K562 (cell line): ENCODE data around the gene FBXW7. TPM values are rescaled to one million over a fixed set of nuclear protein-coding genes. Genes with fewer than 3 reads are reported as not detected.
A peak's percentile ranks its signal among the peaks of the same experiment; 100 is the strongest.

Experiments
- ATAC-seq: fragments of 200-7000 bp; cut with Tn5 transposase; 3 replicates; pipeline ENCODE4 v1.9.1; 2020; ENCODE audit warnings: moderate library complexity
- BruUV-seq: library from RNA; stranded (reverse); fragments of 400-500 nt; replicated peaks from 2 replicates; lab custom pipeline; 2021; lab: Mats Ljungman, UMichigan
- CTCF ChIA-PET: fragments of 300-600 bp; formaldehyde crosslinking; extraction: SDS; loops from one replicate; lab custom pipeline; 2021; ENCODE audit warnings: low intra/inter-chr PET ratio; lab: Yijun Ruan, JAX
- POLR2A ChIA-PET: fragments of 300-600, 350-650 bp; sonication (Branson Sonifier 250); formaldehyde crosslinking; extraction: SDS; loops from one replicate; lab custom pipeline; 2021; ENCODE audit warnings: antibody characterized with exemption, inconsistent platforms; lab: Yijun Ruan, JAX
- DNase-seq, 4 experiments: peaks; one replicate each; pipeline versions ENCODE4 v3.0.0 to v3.0.0-alpha.2; 2011 to 2018; ENCODE audit warnings: low spot score in 3 of 4, mixed read lengths in 3 of 4; ENCODE audit errors: extremely low read depth in 1 of 4
- FAIRE-seq: peaks from 2 replicates; lab custom pipeline; 2011; peaks lifted over from hg19 to GRCh38; lab: Jason Lieb, UNC
- H2AFZ ChIP-seq: 2 replicates; pipeline ENCODE4 v1.6.0; 2011; ENCODE audit warnings: low read depth, low read length, control low read depth, inconsistent platforms
- H3K27ac ChIP-seq: fragments of 200-600 bp; 3 replicates; pipeline ENCODE4 v1.8.0; 2011; ENCODE audit warnings: low read depth, mild to moderate bottlenecking, control low read depth, inconsistent platforms, low read length, moderate library complexity, mixed read lengths; ENCODE audit errors: extremely low read depth
- H3K27me3 ChIP-seq, 2 experiments: fragments of 300-600 bp in 1 of 2; 2 replicates in 1 of 2; 3 replicates in 1 of 2; pipeline versions ENCODE4 v1.6.0 to v1.8.0; 2011; ENCODE audit warnings: inconsistent platforms in 2 of 2, low read length in 2 of 2, mild to moderate bottlenecking in 1 of 2, mixed read lengths in 1 of 2, moderate library complexity in 1 of 2; ENCODE audit not compliant: control insufficient read depth in 2 of 2, insufficient read depth in 2 of 2
- H3K36me3 ChIP-seq: fragments of 300-600 bp; 3 replicates; pipeline ENCODE4 v1.8.0; 2011; ENCODE audit warnings: mild to moderate bottlenecking, low read length, inconsistent platforms; ENCODE audit not compliant: control insufficient read depth, insufficient read depth
- H3K4me1 ChIP-seq, 2 experiments: fragments of 200-600 bp in 1 of 2; replicated peaks in 1 of 2; 2 replicates in 1 of 2; 3 replicates in 1 of 2; pipeline versions ENCODE4 v1.5.1 to v1.8.0; 2011; ENCODE audit warnings: inconsistent platforms in 2 of 2, low read length in 2 of 2, mild to moderate bottlenecking in 1 of 2, mixed read lengths in 1 of 2, moderate library complexity in 1 of 2; ENCODE audit not compliant: control insufficient read depth in 2 of 2, insufficient read depth in 2 of 2
- H3K4me2 ChIP-seq: 2 replicates; pipeline ENCODE4 v1.6.1; 2011; ENCODE audit warnings: low read length, control low read depth, inconsistent platforms, mixed read lengths; ENCODE audit not compliant: insufficient read depth
- H3K4me3 ChIP-seq: fragments of 200-600 bp; sonication (generic), shearing (Covaris generic); 2 replicates; pipeline ENCODE4 v1.5.1; 2016; ENCODE audit warnings: control low read depth, inconsistent platforms
- H3K79me2 ChIP-seq: fragments of 200-600 bp; 3 replicates; pipeline ENCODE4 v1.8.0; 2011; ENCODE audit warnings: low read length, inconsistent platforms; ENCODE audit not compliant: control insufficient read depth, insufficient read depth
- H3K9ac ChIP-seq, 2 experiments: 2 replicates each; pipeline versions ENCODE4 v1.6.0 to v1.6.1; 2011; ENCODE audit warnings: low read depth in 2 of 2, low read length in 2 of 2, control low read depth in 1 of 2, inconsistent platforms in 1 of 2, mild to moderate bottlenecking in 1 of 2, mixed read lengths in 1 of 2; ENCODE audit not compliant: insufficient read depth in 1 of 2
- H3K9me1 ChIP-seq: one replicate; pipeline ENCODE4 v1.6.0; 2011; ENCODE audit warnings: inconsistent platforms, mild to moderate bottlenecking, low read length, moderate library complexity; ENCODE audit not compliant: control insufficient read depth, insufficient read depth
- H3K9me3 ChIP-seq: replicated peaks from 2 replicates; pipeline ENCODE4 v1.5.1; 2011; ENCODE audit warnings: low read depth, low read length, inconsistent platforms; ENCODE audit not compliant: control insufficient read depth, insufficient read depth
- H4K20me1 ChIP-seq: replicated peaks from 2 replicates; pipeline ENCODE4 v1.6.1; 2011; ENCODE audit warnings: low read length, inconsistent platforms, mixed read lengths; ENCODE audit not compliant: control insufficient read depth, insufficient read depth
- CTCF ChIP-seq, 3 experiments: IDR thresholded peaks in 2 of 3; conservative IDR thresholded peaks in 1 of 3; 2 replicates each; pipeline ENCODE4 v1.5.1; 2011 to 2012; ENCODE audit warnings: low read length in 3 of 3, mild to moderate bottlenecking in 3 of 3, control low read depth in 2 of 3, improper control_type of control experiment in 1 of 3, inconsistent platforms in 1 of 3, low read depth in 1 of 3, mixed read lengths in 1 of 3, moderate library complexity in 1 of 3; ENCODE audit not compliant: insufficient read depth in 2 of 3
- FOXM1 ChIP-seq, 2 experiments: fragments of 450-650 bp in 1 of 2; sonication (generic) in 1 of 2; formaldehyde crosslinking in 1 of 2; IDR thresholded peaks; 2 replicates each; pipeline versions ENCODE4 v1.6.1 to v1.9.0; 2017 to 2022; ENCODE audit warnings: low read depth in 2 of 2, mild to moderate bottlenecking in 2 of 2, missing genetic modification reagents in 1 of 2, moderate library complexity in 1 of 2
- MBD2 ChIP-seq: sonication (generic); IDR thresholded peaks from 2 replicates; pipeline ENCODE4 v1.6.1; 2016; ENCODE audit warnings: low read depth, borderline replicate concordance
- MCM5 ChIP-seq: fragments of 450-650 bp; IDR thresholded peaks from 2 replicates; pipeline ENCODE4 v1.6.1; 2016; ENCODE audit warnings: low read depth
- PML ChIP-seq: IDR thresholded peaks from 2 replicates; pipeline ENCODE4 v1.6.1; 2012; ENCODE audit warnings: low read length, inconsistent platforms
- PRPF4 ChIP-seq: fragments of 200-400 bp; formaldehyde crosslinking; IDR thresholded peaks from one replicate; pipeline ENCODE4 v1.6.1; 2017; ENCODE audit warnings: low read length, low read depth, mild to moderate bottlenecking; ENCODE audit not compliant: insufficient read depth, poor library complexity, severe bottlenecking
- ZFP1 ChIP-seq: fragments of 450-650 bp; formaldehyde crosslinking; IDR thresholded peaks from 2 replicates; pipeline ENCODE4 v1.4.0; 2020; ENCODE audit warnings: mild to moderate bottlenecking, mixed read lengths
- WGBS: fragments of 100-300 bp; shearing (Covaris generic); methylation state at CpG from one replicate; pipeline ENCODE4 v1.1.6; 2016; ENCODE audit warnings: low coverage, mixed read lengths; ENCODE audit not compliant: insufficient coverage; ENCODE audit errors: missing lambda C conversion rate; 5-methylcytosine and 5-hydroxymethylcytosine counted together
- in situ Hi-C: fragments of 300-500 bp; cut with MboI; formaldehyde crosslinking; loops from 4 replicates; pipeline ENCODE4 v1.15.0; 2018; ENCODE audit warnings: inconsistent platforms, mixed read lengths
- intact Hi-C: fragments of 100-400 bp; cut with micrococcal nuclease; formaldehyde crosslinking; loops from 2 replicates; pipeline ENCODE4 v1.14.2; 2022
- polyA plus RNA-seq, 8 experiments: library from polyadenylated mRNA; depleted of rRNA in 4 of 8; stranded (reverse) in 5 of 8; unstranded in 3 of 8; fragments of >200 nt; fragmentation: Nextera tagmentation in 2 of 8; fragmentation: Illumina TruSeq in 1 of 8; extraction: Ambion mirVana in 2 of 8; extraction: Trizol in 1 of 8; gene quantifications; 2 replicates each; pipeline versions ENCODE4 v1.2.1 to v1.2.3, GENCODE V29; 2011 to 2014; ENCODE audit warnings: inconsistent platforms in 1 of 8, missing spikeins in 1 of 8
- total RNA-seq, 7 experiments: library from RNA; depleted of rRNA in 6 of 7; stranded (reverse); fragments of >200 nt in 6 of 7; fragmentation: Illumina TruSeq in 2 of 7; extraction: Trizol in 2 of 7; gene quantifications; 2 replicates each; pipeline versions ENCODE4 v1.2.1 to v1.2.3, GENCODE V29; 2011 to 2021; ENCODE audit warnings: low replicate concordance in 1 of 7

FBXW7 gene
- total and polyA plus RNA-seq, 9 of the 15 experiments (the other 6 are each of a cell fraction or from before 2014, with no cell fraction given): 6.8 to 44.2 (median 16.4) TPM

- TF ChIP-seq PML: no peak
- TF ChIP-seq MCM5: no peak
- TF ChIP-seq PRPF4: no peak
Measured at GRCh38 chr4:152357206-152357605, 178.7 kb downstream of the FBXW7 start (continued).

- Histone ChIP-seq H2AFZ (no peak overlapping the region), H3K79me2 (0 out of 3 replicates have a peak, but pooled peaks cover 3% of the 10 kb centered on the region), H3K4me2 (no peak overlapping the region), H3K4me1 (peaks cover 0 to 4% of the 10 kb centered on the region in 2 experiments; a peak in 2 of 5 replicates), H3K9ac (no peak overlapping the region), H3K9me1 (no peaks in the 10 kb centered on the region), H3K27ac (no peak overlapping the region), H3K4me3 (no peak overlapping the region), H3K36me3 (no peaks in the 10 kb centered on the region), H4K20me1 (0 out of 2 replicates have a peak, but pooled peaks cover 6% of the 10 kb centered on the region), H3K9me3 (no peaks in the 10 kb centered on the region), H3K27me3 (no peaks in the 10 kb centered on the region)
- ChIA-PET POLR2A (no interaction called here), CTCF (no interaction called here)
- DNase-seq (no peak), ATAC-seq (no peak), FAIRE-seq (no peak)
- 59% methylated on average over 1 of the region's 1 CpG for WGBS
- in situ Hi-C loops (no loop called here), intact Hi-C loops (no loop called here)
- TF ChIP-seq ZFP1 (CRISPR knock-in tag): no peak
- TF ChIP-seq CTCF (IDR thresholded peaks at IDR 0.05 in 2 of 3, conservative IDR thresholded peaks at IDR 0.05 in 1 of 3; ENCODE audit: insufficient read depth in 2 of 3, low read depth in 1 of 3, low read length in 3 of 3): peak in 1 of 3 experiments; percentile 34; a peak in 2 of 6 replicates
- no peak for TF ChIP-seq MBD2
- TF ChIP-seq FOXM1 (IDR thresholded peaks at IDR 0.05; ENCODE audit: low read depth): no peak
- no peak for TF ChIP-seq FOXM1 (CRISPR knock-in tag; IDR thresholded peaks at IDR 0.05; ENCODE audit: low read depth)
- BruUV-seq: no TSS peak
Measured at GRCh38 chr4:152356428-152357034, 179.4 kb downstream of the FBXW7 start.
